Smooth muscle cell of bladder (primary cell): Measurements from ENCODE around the gene PPP1R3E. TPM values are rescaled to one million over a fixed set of nuclear protein-coding genes. Genes with fewer than 3 reads are reported as not detected.

Experiments used
- total RNA-seq: library from RNA; depleted of rRNA; stranded (reverse); fragments of >200 nt; gene quantifications from 2 replicates; pipeline ENCODE4 v1.2.3, GENCODE V29; 2014

The PPP1R3E gene
- 1.8 and 2.6 TPM in 2 replicates for total RNA-seq

DNA sequence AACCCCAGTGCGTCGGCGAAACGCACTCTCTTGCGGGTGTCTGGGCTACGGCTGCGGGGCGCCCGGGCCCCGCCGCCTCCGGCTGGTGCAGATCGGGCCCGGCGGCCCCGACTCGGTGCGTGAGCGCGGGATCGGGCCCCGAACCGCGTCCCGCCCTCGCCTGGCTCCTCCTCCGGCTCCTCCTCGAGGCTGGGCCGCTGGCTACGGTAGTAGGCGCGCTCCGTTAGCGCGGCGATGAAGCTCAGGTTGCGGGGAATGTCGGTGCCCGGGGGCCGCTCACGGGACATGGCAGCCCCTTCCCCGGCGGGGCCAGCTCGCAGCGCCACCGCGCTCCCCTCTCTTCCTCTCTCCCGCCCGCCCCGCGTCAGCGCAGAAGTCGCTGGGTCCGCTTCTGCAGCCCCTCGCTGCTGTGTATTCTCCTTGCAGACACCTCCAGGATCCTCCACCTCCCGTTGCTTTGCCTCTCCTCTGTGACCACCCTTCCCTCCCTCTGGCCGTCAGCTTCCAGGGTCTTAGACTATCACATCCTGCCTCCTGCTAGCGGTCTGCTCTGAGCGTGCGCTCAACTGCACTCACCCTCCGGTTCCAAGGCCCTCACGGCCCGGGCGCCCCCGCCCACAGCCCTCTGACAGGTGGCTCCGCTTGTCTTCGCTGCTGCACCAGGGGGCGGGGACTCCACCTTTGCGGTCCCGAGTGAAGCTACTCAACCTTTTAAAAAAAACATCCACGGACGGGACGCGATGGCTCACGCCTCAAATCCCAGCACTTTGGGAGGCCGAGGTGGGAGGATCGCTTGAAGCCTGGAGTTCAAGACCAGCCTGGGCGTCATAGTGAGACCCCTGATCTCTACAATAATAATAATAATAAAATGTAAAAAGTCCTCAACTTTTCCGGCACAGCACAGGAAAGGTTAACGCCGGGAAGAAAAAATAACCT, at the start of gene PPP1R3E:
Gene PPP1R3E (minus strand): TSS at position 570 of the 936 bp plus-strand sequence. CDS start 283 bp downstream, at position 287.

GRCh38 chr14:23320584-23321571, 18.2 kb upstream of the PPP1R3E start, which contains the start of gene PABPN1:
PABPN1 (plus strand) TSS chr14:23321457; CDS start chr14:23321470, 13 bp downstream.

GRCh38 chr14:23306412-23307145, 3.9 kb upstream of the PPP1R3E start, which contains the start of gene BCL2L2:
BCL2L2 (plus strand) TSS chr14:23306833; CDS start chr14:23307768, 935 bp downstream.

DNA sequence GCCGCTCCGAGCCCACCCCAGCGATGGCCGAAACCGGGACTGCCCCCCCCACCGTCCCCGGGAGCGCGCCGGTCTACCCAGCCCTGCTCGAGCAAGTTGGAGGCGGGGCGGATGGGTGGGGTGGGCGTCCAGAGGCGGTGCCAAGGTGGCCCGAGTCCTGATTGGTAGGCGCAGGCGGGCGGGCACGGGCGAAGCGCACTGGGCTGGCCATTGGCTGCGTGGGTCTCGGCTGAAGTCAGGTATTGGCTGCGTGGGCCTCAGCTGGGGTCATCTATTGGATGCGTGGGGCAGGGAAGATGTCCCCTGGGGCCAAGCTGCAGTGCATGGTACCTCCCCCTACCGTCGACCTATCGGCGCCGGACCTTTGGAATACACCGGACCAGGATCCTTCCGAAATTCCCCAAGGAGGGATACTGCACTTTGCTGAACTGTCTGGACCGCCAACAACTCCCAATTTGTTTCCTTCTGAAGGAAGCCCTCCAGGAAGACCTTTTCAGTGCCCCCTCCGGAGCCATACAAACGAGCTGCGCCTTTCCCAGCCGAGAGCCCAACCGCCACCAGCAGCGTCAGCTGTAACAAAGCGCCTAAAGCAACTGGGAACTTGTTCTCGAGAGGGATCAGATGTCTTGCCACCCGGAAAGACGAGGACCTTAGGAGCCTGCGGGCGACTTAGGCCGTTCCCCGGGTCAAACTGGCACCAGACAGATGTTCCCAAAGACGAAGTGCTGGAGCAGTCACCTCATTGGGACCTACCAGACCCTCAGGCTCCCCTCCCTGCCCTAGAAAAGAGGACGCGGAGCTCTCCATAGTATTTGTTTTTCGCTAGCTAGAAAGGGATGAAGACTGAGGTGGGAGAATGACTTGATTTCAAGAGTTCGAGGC, 16.4 kb downstream of the PPP1R3E start, which contains the start of gene HOMEZ:
Gene HOMEZ (minus strand): TSS at position 113 of the 882 bp plus-strand sequence. CDS start 180 bp downstream, outside the sequence.

Other genes starting within 250 kb of the PPP1R3E start
- 3.3 and 6.2 TPM in 2 replicates for gene CDH24, start 245.3 kb downstream of the PPP1R3E start, total RNA-seq
- gene ACIN1, start 207.7 kb downstream of the PPP1R3E start, total RNA-seq, result 53.8 and 73.3 TPM in 2 replicates
- 58.2 and 80.6 TPM in 2 replicates for gene C14orf119, start 207.4 kb downstream of the PPP1R3E start, total RNA-seq
- under 0.01 and 0.18 TPM in 2 replicates for gene CIROP, start 197.9 kb downstream of the PPP1R3E start, total RNA-seq
- gene CEBPE, start 183.6 kb downstream of the PPP1R3E start, total RNA-seq, result not detected in 2 replicates
- gene SLC7A8, start 119.2 kb downstream of the PPP1R3E start, total RNA-seq, result 1.9 and 2.3 TPM in 2 replicates
- gene RNF212B, start 64.9 kb downstream of the PPP1R3E start, total RNA-seq, result not detected in 2 replicates
- gene HOMEZ, start 16.7 kb downstream of the PPP1R3E start, total RNA-seq, result 4.0 and 6.1 TPM in 2 replicates
- gene BCL2L2, start 4.0 kb upstream of the PPP1R3E start, total RNA-seq, result 12.8 and 13.2 TPM in 2 replicates
- gene PABPN1, start 18.6 kb upstream of the PPP1R3E start, total RNA-seq, result 102 and 114 TPM in 2 replicates
- gene SLC22A17, start 50.0 kb upstream of the PPP1R3E start, total RNA-seq, result 19.5 and 25.0 TPM in 2 replicates
- gene EFS, start 62.3 kb upstream of the PPP1R3E start, total RNA-seq, result 1.5 and 3.1 TPM in 2 replicates
- not detected in 2 replicates for gene IL25, start 70.0 kb upstream of the PPP1R3E start, total RNA-seq
- gene CMTM5, start 74.2 kb upstream of the PPP1R3E start, total RNA-seq, result 0.14 and 0.18 TPM in 2 replicates
- not detected in 2 replicates for gene MYH6, start 105.4 kb upstream of the PPP1R3E start, total RNA-seq
- gene MYH7, start 132.8 kb upstream of the PPP1R3E start, total RNA-seq, result not detected in 2 replicates
- gene NGDN, start 166.8 kb upstream of the PPP1R3E start, total RNA-seq, result 45.9 and 50.8 TPM in 2 replicates
- 0.14 and 0.28 TPM in 2 replicates for gene ZFHX2, start 248.9 kb upstream of the PPP1R3E start, total RNA-seq